ENCODE results near the gene SHROOM3. TPM values are rescaled to one million over a fixed set of nuclear protein-coding genes. Genes with fewer than 3 reads are reported as not detected.

The SHROOM3 gene
- total RNA-seq, 2 donors from 2014 or later = 56.7 to 96.0 TPM

GRCh38 chr4:76740866-76741662 is 306.0 kb downstream of the SHROOM3 start:
- Histone ChIP-seq H3K27ac (no peak overlapping the region), H3K36me3 (replicated peaks in 1 of 2; ENCODE audit: insufficient read depth in 1 of 2, low read depth in 2 of 2) (peaks cover 0 to 2% of the 10 kb centered on the region in 2 donors), H3K27me3 (no peaks in the 10 kb centered on the region), H3K4me3 (no peak overlapping the region), H3K4me1 (peaks cover 5% of the 10 kb centered on the region), H3K9me3 (no peaks in the 10 kb centered on the region)
- DNase-seq (no peak), ATAC-seq (no peak)
- TF ChIP-seq, protein P1, sequence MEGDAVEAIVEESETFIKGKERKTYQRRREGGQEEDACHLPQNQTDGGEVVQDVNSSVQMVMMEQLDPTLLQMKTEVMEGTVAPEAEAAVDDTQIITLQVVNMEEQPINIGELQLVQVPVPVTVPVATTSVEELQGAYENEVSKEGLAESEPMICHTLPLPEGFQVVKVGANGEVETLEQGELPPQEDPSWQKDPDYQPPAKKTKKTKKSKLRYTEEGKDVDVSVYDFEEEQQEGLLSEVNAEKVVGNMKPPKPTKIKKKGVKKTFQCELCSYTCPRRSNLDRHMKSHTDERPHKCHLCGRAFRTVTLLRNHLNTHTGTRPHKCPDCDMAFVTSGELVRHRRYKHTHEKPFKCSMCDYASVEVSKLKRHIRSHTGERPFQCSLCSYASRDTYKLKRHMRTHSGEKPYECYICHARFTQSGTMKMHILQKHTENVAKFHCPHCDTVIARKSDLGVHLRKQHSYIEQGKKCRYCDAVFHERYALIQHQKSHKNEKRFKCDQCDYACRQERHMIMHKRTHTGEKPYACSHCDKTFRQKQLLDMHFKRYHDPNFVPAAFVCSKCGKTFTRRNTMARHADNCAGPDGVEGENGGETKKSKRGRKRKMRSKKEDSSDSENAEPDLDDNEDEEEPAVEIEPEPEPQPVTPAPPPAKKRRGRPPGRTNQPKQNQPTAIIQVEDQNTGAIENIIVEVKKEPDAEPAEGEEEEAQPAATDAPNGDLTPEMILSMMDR (IDR thresholded peaks at IDR 0.05) = no peak
- no peak for TF ChIP-seq POLR2A (IDR thresholded peaks at IDR 0.05)
- WGBS, 2 donors = 95 to 96% methylated on average over 39 to 67 of the region's 85 CpGs
- intact Hi-C loops (cut with DNase I) = no loop called here

- Histone ChIP-seq H3K36me3 (replicated peaks in 1 of 2; ENCODE audit: insufficient read depth in 1 of 2, low read depth in 2 of 2) (peaks cover 0 to 2% of the 10 kb centered on the region in 2 donors), H3K4me3 (no peak overlapping the region), H3K27ac (no peak overlapping the region), H3K9me3 (no peaks in the 10 kb centered on the region), H3K27me3 (no peaks in the 10 kb centered on the region), H3K4me1 (peaks cover 5% of the 10 kb centered on the region)
- DNase-seq (no peak), ATAC-seq (no peak)
- intact Hi-C loops (cut with DNase I) = no loop called here
- 94 to 96% methylated on average over 12 to 19 of the region's 26 CpGs for WGBS, 2 donors
- no peak for TF ChIP-seq POLR2A (IDR thresholded peaks at IDR 0.05)
- TF ChIP-seq, protein P1 (IDR thresholded peaks at IDR 0.05) = no peak
These were observed 306.6 kb downstream of the SHROOM3 start for GRCh38 chr4:76741663-76742020.

- DNase-seq = no peak
- WGBS, 2 donors = 84 to 87% methylated on average over 1 of the region's 1 CpG
These were observed 309.4 kb downstream of the SHROOM3 start for GRCh38 chr4:76744241-76744921.

DNA sequence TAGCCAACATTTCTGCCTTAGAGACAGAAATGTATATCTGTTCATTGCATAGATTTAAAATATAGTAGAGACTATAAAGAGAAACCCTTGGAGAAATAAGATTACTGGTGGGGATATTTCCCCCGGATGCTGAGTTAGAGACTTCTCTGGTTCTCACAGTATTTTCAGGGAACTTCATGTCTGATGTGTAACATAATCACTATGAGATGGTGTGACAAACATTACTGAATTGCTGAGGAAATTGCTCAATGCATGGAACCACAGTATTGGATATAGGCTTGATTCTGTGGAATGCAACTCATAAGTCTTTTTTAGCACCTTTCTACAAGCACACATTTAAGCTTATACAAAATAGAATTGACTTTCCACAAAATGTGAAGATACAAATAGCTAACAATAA is 310.2 kb downstream of the SHROOM3 start:
- intact Hi-C loops (cut with DNase I) = no loop called here
- Histone ChIP-seq H3K27ac (no peak overlapping the region), H3K4me3 (no peak overlapping the region), H3K36me3 (replicated peaks in 1 of 2; ENCODE audit: insufficient read depth in 1 of 2, low read depth in 2 of 2) (no peaks in the 10 kb centered on the region), H3K9me3 (no peaks in the 10 kb centered on the region), H3K4me1 (no peaks in the 10 kb centered on the region), H3K27me3 (no peaks in the 10 kb centered on the region)
- DNase-seq = no peak
- ATAC-seq = no peak
- no peak for TF ChIP-seq POLR2A (IDR thresholded peaks at IDR 0.05)
- TF ChIP-seq, protein P1 (IDR thresholded peaks at IDR 0.05) = no peak
- WGBS, 2 donors = 90 to 93% methylated on average over 1 of the region's 1 CpG

More at GRCh38 chr4:76744241-76744921, 309.4 kb downstream of the SHROOM3 start:
- Histone ChIP-seq H3K27ac (no peak overlapping the region), H3K27me3 (no peaks in the 10 kb centered on the region), H3K36me3 (replicated peaks in 1 of 2; ENCODE audit: insufficient read depth in 1 of 2, low read depth in 2 of 2) (no peaks in the 10 kb centered on the region), H3K9me3 (no peaks in the 10 kb centered on the region), H3K4me1 (no peaks in the 10 kb centered on the region), H3K4me3 (no peak overlapping the region)
- ATAC-seq = no peak
- no peak for TF ChIP-seq POLR2A (IDR thresholded peaks at IDR 0.05)
- TF ChIP-seq, protein P1 (IDR thresholded peaks at IDR 0.05) = no peak
- intact Hi-C loops (cut with DNase I) = no loop called here

Data from body of pancreas (tissue), 4 donors.